ENCODE data around the gene MTG2. TPM values are rescaled to one million over a fixed set of nuclear protein-coding genes. Genes with fewer than 3 reads are reported as not detected.
A peak's percentile ranks its signal among the peaks of the same experiment; 100 is the strongest.

The MTG2 gene
- polyA plus RNA-seq, 2 donors = 19.4 to 25.4 TPM

DNA sequence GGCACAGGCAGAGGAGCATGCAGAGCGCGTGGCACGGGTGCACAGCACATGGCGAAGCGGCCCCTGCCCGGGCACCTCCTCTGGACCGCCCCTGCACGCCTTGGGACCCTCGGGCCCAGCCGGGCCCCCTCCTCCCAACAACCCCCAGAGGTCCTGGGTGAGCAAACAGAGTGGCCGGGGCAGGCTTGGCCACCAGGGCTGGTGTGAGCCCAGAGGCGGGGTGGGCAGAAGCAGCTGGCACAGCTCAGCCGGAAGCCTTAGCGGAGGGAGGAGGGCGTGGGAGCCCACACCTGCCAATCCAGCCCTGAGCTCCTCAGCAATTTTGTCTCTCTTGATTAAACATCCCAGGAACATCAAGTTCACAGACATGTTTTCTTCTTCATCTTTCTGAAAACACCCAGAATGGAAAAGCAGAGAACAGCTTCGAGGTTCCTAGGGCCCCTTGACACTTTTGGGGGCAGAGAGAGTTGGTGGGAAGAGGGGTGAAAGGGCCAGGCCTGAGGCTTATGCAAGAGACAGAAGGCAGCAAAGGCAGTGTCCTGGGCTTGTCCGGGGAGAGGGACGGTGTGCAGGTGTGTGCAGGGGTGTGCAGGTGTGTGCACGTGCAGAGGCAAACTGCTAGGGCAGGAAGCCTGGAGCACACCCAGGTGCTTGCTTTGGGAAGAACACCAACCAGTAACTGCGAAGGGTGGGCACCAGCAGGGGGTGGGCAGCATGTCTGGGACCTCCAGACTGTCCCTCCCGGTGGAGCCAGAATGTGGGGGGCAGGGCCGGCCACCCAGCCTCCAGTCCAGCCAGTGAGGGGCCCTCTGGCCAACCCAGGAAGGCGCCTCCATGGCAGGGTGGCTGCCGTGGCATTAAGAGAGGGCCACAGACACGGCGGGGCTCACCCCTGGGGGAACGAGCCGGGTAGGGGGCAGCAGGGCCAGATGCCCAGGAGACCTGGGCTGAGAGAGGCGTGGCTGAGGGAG, 32.5 kb downstream of the MTG2 start:
- H3K36me3 ChIP-seq (ENCODE audit: control insufficient read depth in 2 of 2, insufficient read depth in 2 of 2, low read length in 1 of 2) = no peaks in the 10 kb centered on the region
- H3K27me3 ChIP-seq (ENCODE audit: control insufficient read depth in 1 of 2, insufficient read depth in 2 of 2, low read length in 2 of 2) = peaks cover 4 to 21% of the 10 kb centered on the region in 2 donors
- peaks cover 6% of the 10 kb centered on the region in 2 donors for H3K4me1 ChIP-seq (ENCODE audit: control insufficient read depth in 2 of 2, insufficient read depth in 2 of 2, low read length in 1 of 2)
- H3K9me3 ChIP-seq (ENCODE audit: control insufficient read depth in 2 of 2, insufficient read depth in 1 of 2, low read depth in 1 of 2, low read length in 1 of 2) = peaks cover 0 to 2% of the 10 kb centered on the region in 2 donors
- H3K27ac ChIP-seq (ENCODE audit: low read depth in 2 of 2, low read length in 1 of 2) = no peak overlapping the region
- 65 to 71% methylated on average over 24 to 29 of the region's 29 CpGs for WGBS, 2 donors
- no peak overlapping the region for H3K4me3 ChIP-seq (ENCODE audit: low read depth in 1 of 2, low read length in 2 of 2)

GRCh38 chr20:62215991-62216635, 33.3 kb downstream of the MTG2 start:
- peaks cover 0 to 4% of the 10 kb centered on the region in 2 donors for H3K9me3 ChIP-seq (ENCODE audit: control insufficient read depth in 2 of 2, insufficient read depth in 1 of 2, low read depth in 1 of 2, low read length in 1 of 2)
- H3K27me3 ChIP-seq (ENCODE audit: control insufficient read depth in 1 of 2, insufficient read depth in 2 of 2, low read length in 2 of 2) = peaks cover 4 to 27% of the 10 kb centered on the region in 2 donors
- H3K36me3 ChIP-seq (ENCODE audit: control insufficient read depth in 2 of 2, insufficient read depth in 2 of 2, low read length in 1 of 2) = no peaks in the 10 kb centered on the region
- peaks cover 11 to 12% of the 10 kb centered on the region in 2 donors for H3K4me1 ChIP-seq (ENCODE audit: control insufficient read depth in 2 of 2, insufficient read depth in 2 of 2, low read length in 1 of 2)
- no peak overlapping the region for H3K27ac ChIP-seq (ENCODE audit: low read depth in 2 of 2, low read length in 1 of 2)
- 77 to 82% methylated on average over 38 to 40 of the region's 40 CpGs for WGBS, 2 donors
- no peak overlapping the region for H3K4me3 ChIP-seq (ENCODE audit: low read depth in 1 of 2, low read length in 2 of 2)

- H3K4me3 ChIP-seq (ENCODE audit: low read depth in 1 of 2, low read length in 2 of 2) = no peak overlapping the region
- 66 to 68% methylated on average over 17 to 26 of the region's 26 CpGs for WGBS, 2 donors
- no peaks in the 10 kb centered on the region for H3K36me3 ChIP-seq (ENCODE audit: control insufficient read depth in 2 of 2, insufficient read depth in 2 of 2, low read length in 1 of 2)
- H3K27me3 ChIP-seq (ENCODE audit: control insufficient read depth in 1 of 2, insufficient read depth in 2 of 2, low read length in 2 of 2) = peaks cover 4 to 32% of the 10 kb centered on the region in 2 donors
- peaks cover 11 to 12% of the 10 kb centered on the region in 2 donors for H3K4me1 ChIP-seq (ENCODE audit: control insufficient read depth in 2 of 2, insufficient read depth in 2 of 2, low read length in 1 of 2)
- no peak overlapping the region for H3K27ac ChIP-seq (ENCODE audit: low read depth in 2 of 2, low read length in 1 of 2)
- H3K9me3 ChIP-seq (ENCODE audit: control insufficient read depth in 2 of 2, insufficient read depth in 1 of 2, low read depth in 1 of 2, low read length in 1 of 2) = peaks cover 0 to 2% of the 10 kb centered on the region in 2 donors
Observed at GRCh38 chr20:62216636-62217566, 34.1 kb downstream of the MTG2 start.

- H3K36me3 ChIP-seq (ENCODE audit: control insufficient read depth in 2 of 2, insufficient read depth in 2 of 2, low read length in 1 of 2) = no peaks in the 10 kb centered on the region
- peaks cover 0 to 38% of the 10 kb centered on the region in 2 donors for H3K27me3 ChIP-seq (ENCODE audit: control insufficient read depth in 1 of 2, insufficient read depth in 2 of 2, low read length in 2 of 2)
- H3K9me3 ChIP-seq (ENCODE audit: control insufficient read depth in 2 of 2, insufficient read depth in 1 of 2, low read depth in 1 of 2, low read length in 1 of 2) = peaks cover 0 to 2% of the 10 kb centered on the region in 2 donors
- H3K27ac ChIP-seq (ENCODE audit: low read depth in 2 of 2, low read length in 1 of 2) = no peak overlapping the region
- H3K4me3 ChIP-seq (ENCODE audit: low read depth in 1 of 2, low read length in 2 of 2) = no peak overlapping the region
- WGBS, 2 donors = 54 to 59% methylated on average over 38 of the region's 38 CpGs
- H3K4me1 ChIP-seq (ENCODE audit: control insufficient read depth in 2 of 2, insufficient read depth in 2 of 2, low read length in 1 of 2) = peaks cover 11 to 12% of the 10 kb centered on the region in 2 donors
Observed at GRCh38 chr20:62217913-62218773, 35.3 kb downstream of the MTG2 start.

- 3 to 4% methylated on average over 54 to 84 of the region's 84 CpGs for WGBS, 2 donors
- peaks cover 11 to 12% of the 10 kb centered on the region in 2 donors for H3K4me1 ChIP-seq (ENCODE audit: control insufficient read depth in 2 of 2, insufficient read depth in 2 of 2, low read length in 1 of 2)
- H3K4me3 ChIP-seq (ENCODE audit: low read depth in 1 of 2, low read length in 2 of 2) = peak overlapping the region; percentile 14 to 44
- no peaks in the 10 kb centered on the region for H3K36me3 ChIP-seq (ENCODE audit: control insufficient read depth in 2 of 2, insufficient read depth in 2 of 2, low read length in 1 of 2)
- no peak overlapping the region for H3K27ac ChIP-seq (ENCODE audit: low read depth in 2 of 2, low read length in 1 of 2)
- peaks cover 0 to 2% of the 10 kb centered on the region in 2 donors for H3K9me3 ChIP-seq (ENCODE audit: control insufficient read depth in 2 of 2, insufficient read depth in 1 of 2, low read depth in 1 of 2, low read length in 1 of 2)
- H3K27me3 ChIP-seq (ENCODE audit: control insufficient read depth in 1 of 2, insufficient read depth in 2 of 2, low read length in 2 of 2) = peaks cover 0 to 37% of the 10 kb centered on the region in 2 donors
Observed at GRCh38 chr20:62219101-62219991, 36.5 kb downstream of the MTG2 start.

GRCh38 chr20:62219992-62220665, 37.3 kb downstream of the MTG2 start, which contains the start of gene HRH3:
TSS of gene HRH3 (minus strand) at chr20:62220278. CDS start at chr20:62219970, 308 bp downstream.
- Histone ChIP-seq H3K9me3 (ENCODE audit: control insufficient read depth in 2 of 2, insufficient read depth in 1 of 2, low read depth in 1 of 2, low read length in 1 of 2) (peaks cover 0 to 2% of the 10 kb centered on the region in 2 donors), H3K4me3 (ENCODE audit: low read depth in 1 of 2, low read length in 2 of 2) (peak within 1 kb of the TSS; percentile 14 to 44), H3K36me3 (ENCODE audit: control insufficient read depth in 2 of 2, insufficient read depth in 2 of 2, low read length in 1 of 2) (no peaks in the 10 kb centered on the region), H3K27ac (ENCODE audit: low read depth in 2 of 2, low read length in 1 of 2) (no peak within 1 kb of the TSS), H3K27me3 (ENCODE audit: control insufficient read depth in 1 of 2, insufficient read depth in 2 of 2, low read length in 2 of 2) (peaks cover 0 to 36% of the 10 kb centered on the region in 2 donors), H3K4me1 (ENCODE audit: control insufficient read depth in 2 of 2, insufficient read depth in 2 of 2, low read length in 1 of 2) (peaks cover 11 to 12% of the 10 kb centered on the region in 2 donors)
- 0 to 1% methylated on average over 44 to 84 of the region's 84 CpGs for WGBS, 2 donors

GRCh38 chr20:62220666-62221568, 38.1 kb downstream of the MTG2 start:
- 5 to 6% methylated on average over 46 of the region's 46 CpGs for whole genome bisulfite sequencing, 2 donors
- Histone ChIP-seq H3K27me3 (ENCODE audit: control insufficient read depth in 1 of 2, insufficient read depth in 2 of 2, low read length in 2 of 2) (peaks cover 0 to 35% of the 10 kb centered on the region in 2 donors), H3K4me1 (ENCODE audit: control insufficient read depth in 2 of 2, insufficient read depth in 2 of 2, low read length in 1 of 2) (peaks cover 11 to 12% of the 10 kb centered on the region in 2 donors), H3K27ac (ENCODE audit: low read depth in 2 of 2, low read length in 1 of 2) (no peak overlapping the region), H3K4me3 (ENCODE audit: low read depth in 1 of 2, low read length in 2 of 2) (peak overlapping the region in 1 of 2 donors; percentile 44), H3K9me3 (ENCODE audit: control insufficient read depth in 2 of 2, insufficient read depth in 1 of 2, low read depth in 1 of 2, low read length in 1 of 2) (peaks cover 0 to 2% of the 10 kb centered on the region in 2 donors), H3K36me3 (ENCODE audit: control insufficient read depth in 2 of 2, insufficient read depth in 2 of 2, low read length in 1 of 2) (no peaks in the 10 kb centered on the region)

All from esophagus (tissue), 2 donors.